K562 treated with DMSO at 1 percent for 4 hours (cell line): ENCODE data around the gene DPP6. TPM values are rescaled to one million over a fixed set of nuclear protein-coding genes. Genes with fewer than 3 reads are reported as not detected.

Source experiments
- total RNA-seq: library from RNA; unstranded; fragments of 300-600 nt; gene quantifications from 2 replicates; pipeline ENCODE4 v1.2.3, GENCODE V29; 2022; ENCODE audit not compliant: insufficient read depth

DPP6 gene
- not detected in 2 replicates for total RNA-seq

DNA sequence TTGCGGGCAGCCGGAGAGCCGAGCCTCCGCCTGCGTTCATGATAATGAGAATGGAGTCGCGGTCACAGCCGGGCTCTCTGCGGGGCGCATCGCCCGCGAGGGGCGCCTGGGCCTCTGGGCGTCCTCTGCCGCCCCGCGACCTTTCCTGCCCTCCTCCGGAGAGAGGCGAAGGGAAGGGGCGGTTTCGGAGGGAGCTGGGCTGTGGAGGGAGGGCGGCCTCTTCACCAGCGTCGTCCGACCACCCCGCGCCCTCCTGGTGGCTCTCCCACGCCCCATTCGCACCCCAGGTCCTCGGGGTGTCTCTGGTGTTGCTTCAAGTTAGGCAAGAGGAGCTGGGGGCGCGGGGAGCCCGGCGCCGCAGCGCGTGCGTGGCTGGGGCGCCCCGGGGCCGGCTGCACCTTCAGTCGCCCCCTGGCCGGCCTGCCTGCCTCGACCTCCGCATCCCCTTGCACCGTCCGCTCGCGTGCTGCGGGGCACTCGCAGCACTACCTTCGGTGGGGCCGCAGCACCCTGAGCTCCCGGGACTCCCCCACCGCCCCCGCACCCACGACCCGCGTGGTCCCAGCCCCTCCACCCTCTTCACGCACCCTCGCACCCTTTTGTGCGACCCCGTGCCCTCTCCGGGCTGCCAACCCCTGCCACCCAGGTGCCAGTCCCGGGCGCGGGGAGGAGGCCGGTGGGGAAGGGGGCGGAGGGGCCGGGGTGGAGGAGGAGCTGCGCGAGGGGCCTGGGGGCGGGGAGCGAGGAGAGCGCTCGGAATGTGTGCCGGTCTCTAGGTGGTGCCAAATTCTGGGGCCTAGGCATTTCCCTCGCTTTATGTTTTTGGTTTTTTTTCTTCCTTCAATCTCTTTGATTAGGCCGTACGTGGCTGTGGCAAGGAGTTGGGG lies at the start of gene DPP6:
TSS of gene DPP6 (plus strand) at position 756 of the 887 bp plus-strand sequence.

